Iris pigment epithelial cell (primary cell): ENCODE data around the gene FAM118B.

Experiments
- DNase-seq: peaks from one replicate; pipeline ENCODE4 v3.0.0-alpha.2; 2011; ENCODE audit warnings: low read depth

Gene FAM118B

GRCh38 chr11:126186708-126187529, 24.7 kb upstream of the FAM118B start:
- DNase-seq: no peak

DNA sequence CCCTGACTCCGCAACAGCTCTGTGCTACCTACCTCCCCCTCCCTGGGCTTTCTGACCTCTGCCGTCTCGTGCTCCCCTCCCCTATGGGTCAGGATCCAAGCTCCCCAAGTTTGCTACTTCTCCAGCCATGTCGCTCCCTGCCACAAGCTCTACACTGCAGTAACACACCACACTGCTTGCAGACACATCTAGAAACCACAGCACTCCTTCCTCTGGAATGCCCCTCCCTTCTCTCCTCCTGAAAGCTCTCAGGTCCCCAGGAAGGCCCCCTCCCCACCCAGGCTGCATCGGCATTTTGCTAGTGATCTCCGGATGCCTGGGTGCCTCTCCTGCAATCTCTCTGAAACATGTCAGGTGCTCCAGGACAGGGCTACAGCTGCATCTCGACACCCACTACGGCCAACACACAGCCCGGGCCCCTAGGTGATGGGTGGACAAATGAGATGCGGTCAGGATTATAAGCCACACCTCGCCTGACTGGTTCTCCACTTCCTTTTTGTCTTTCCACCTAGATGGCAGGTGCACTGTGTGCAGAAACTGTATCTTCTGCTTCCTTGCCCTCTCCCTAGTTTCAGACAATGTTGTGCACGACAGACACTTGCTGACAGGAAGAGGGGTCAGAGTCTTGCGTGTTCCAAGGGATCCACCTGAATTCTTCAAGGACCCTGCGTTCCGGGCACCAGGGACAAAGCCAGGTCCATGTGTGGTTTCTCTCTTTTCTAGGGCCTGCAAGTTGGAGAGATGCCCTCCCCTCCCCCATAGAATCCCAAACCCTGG, 23.1 kb upstream of the FAM118B start:
- no peak for DNase-seq

DNA sequence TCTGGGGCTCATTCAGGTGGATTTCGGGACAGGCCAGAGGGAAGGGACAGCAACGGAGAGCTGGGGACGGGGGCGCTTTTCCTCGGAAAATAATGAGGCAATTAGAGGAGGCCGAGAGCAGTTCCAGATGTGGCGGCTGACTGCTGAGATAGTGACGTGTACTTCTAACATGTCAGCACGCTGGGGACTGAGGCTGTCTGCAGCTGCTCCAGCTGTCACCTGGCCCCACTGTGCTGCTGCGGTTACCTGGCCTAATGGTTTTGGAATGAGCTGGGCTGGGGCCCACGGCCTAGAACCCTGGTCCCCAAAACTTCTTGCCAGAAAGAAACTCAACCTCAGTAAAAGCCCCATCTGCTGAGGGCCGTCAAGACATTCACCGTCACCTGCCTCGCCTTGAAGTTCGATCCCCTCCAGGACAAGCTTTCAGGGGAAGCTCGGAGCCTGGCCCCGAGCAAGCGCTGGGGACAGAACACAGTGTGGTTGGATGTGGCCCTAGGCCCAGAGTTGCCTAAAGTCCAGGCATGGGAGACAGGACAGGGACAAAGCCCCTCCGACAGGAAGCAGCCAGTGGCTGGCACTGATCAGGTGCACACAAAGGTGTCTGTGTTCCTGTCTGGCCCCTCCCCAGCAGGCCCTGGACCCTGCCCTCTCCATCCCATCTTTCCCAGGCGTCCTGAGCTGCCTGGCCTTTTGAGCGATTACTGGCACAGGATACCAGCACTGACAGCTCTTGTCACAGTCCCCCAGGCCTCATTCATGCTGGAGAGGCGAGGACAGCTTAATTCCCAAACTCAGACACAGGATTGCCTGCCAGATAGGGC, 22.3 kb upstream of the FAM118B start:
- no peak for DNase-seq

GRCh38 chr11:126190792-126191191, 20.8 kb upstream of the FAM118B start:
- DNase-seq: no peak

- no peak for DNase-seq
Measured at GRCh38 chr11:126191379-126192073, 20.1 kb upstream of the FAM118B start.

- DNase-seq: no peak
Measured at GRCh38 chr11:126192361-126192760, 19.2 kb upstream of the FAM118B start.

DNA sequence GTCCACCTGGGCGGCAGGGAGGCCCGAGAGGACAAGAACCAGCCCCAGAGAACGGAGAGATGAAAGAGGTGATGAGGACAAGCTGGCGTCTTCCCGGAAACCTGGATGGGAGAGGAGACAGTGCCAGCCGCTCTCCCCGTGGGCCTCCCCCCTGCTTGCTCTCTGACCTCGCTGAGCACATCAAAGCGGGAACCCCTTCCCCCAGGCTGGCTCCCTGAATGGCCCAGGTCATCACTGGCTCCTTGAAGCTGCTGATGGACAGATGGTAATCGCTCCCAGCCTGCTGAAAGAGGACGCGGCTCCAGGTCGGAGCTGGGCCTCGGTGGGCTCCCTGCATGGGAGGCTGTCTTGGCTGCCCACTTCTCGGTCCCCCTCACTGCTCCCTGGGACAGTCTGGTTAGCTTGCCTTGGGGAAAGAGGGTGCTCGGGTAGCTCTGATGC, 18.5 kb upstream of the FAM118B start:
- DNase-seq: no peak

DNA sequence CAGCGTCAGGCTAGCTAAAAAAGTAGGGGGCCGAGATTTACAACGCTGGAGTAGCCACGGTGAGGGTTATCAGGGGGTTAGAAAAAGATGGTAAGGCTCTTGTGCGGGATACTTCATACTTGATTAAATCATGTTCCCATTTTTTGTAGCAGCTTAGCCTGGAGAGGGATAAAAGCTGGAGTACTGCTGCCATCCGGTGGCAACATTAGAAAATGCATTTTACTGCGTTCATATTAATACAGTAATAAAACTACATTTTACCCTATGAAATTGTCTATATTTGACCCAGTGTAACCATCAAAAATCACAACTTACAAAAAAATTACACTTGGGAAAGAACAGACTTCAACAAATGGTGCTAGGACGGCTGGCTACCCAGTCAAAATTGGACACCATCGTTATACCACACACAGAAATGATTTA, 17.4 kb upstream of the FAM118B start:
- DNase-seq: peak; percentile 45

DNA sequence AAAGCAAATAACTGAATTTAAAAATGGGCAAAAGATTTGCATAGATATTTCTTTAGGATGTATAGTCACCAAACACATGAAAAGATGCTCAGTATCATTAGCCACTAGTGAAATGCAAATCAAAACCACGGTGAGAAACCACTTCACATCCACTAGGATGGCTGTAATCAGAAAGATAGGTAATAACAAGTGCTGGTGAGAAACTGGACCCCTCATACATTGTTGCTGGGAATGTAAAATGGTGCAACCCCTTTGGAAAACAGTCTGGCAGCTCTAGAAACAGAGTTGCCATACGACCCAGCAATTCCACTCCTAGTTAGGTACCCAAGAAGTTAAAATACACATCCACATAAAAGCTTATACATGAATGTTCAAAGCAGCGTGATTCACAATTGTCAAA, 16.5 kb upstream of the FAM118B start:
- no peak for DNase-seq

- DNase-seq: peak; percentile 60
Measured at GRCh38 chr11:126197277-126197939, 14.2 kb upstream of the FAM118B start.

DNA sequence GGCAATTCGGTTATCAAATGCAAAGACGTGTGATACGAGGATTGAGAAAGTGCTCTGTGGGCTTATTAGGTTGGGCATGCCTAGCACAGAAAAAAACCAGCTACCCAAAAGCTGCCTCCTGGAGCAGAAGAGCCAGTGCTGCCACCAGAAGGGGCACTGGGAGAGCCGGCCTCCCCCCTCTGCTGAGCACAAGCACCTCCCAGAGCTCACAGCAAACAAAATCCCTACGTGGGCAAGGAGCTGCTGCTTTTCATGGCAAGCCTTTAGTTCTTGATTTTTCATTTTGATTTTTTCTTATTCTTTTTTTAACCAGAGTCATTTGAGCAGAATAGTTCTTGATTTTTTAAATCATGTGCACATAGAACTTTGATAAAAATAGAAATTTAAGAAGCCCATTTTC, 12.9 kb upstream of the FAM118B start:
- DNase-seq: no peak

DNA sequence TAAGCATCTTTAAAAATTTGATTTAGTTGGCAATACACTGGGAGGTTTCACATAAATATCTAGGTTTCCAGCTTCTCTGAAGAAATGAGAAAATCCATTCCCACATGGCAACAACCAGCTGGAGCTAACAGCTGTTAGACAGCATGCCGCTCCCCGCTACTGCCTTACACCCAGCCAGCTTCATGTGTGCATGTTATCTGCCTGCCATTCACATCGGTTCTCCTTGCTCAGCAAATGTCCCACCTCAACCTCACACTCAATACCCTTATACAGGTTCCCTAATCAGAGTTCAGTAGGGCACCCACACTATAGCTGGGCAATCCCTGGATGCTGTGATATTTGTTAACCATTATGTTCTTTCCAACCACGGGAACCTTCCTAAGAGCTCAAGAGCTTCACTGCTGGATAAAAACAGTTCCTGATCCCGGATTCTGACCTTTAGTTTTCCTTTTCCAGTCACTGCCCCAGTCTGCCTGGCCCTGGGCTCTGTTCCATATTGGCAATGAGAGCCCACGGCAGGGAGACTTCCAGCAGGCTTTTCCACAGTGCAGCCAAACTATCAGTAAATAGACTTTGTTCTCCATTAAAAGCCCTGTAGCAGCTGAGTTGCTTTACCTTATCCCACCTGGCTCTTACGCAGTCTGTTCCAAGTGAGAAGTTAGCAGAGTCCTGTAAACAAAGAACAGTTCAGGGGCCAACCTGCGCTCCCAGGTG, 8.8 kb upstream of the FAM118B start:
- DNase-seq: no peak

DNA sequence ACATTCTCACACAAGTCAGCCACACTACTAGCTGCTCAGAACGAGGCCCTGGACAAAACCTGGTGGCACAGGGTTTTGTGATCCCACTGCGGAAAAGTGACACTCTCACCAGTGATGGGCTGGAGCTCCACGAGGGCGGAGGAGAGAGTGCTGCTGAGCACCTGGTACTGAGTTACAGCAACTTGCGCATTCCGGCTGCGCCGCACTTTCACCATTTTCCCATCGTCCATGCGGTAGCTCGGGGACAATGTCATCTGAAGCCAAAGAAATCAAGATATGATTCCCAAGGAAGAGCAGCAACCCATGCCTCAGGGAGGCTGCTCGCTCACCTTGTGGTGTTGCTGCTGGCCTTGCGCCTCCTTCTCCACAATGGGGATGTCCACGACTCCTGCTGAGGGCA, 6.2 kb upstream of the FAM118B start:
- no peak for DNase-seq

GRCh38 chr11:126207896-126208295, 3.7 kb upstream of the FAM118B start:
- DNase-seq: no peak

DNA sequence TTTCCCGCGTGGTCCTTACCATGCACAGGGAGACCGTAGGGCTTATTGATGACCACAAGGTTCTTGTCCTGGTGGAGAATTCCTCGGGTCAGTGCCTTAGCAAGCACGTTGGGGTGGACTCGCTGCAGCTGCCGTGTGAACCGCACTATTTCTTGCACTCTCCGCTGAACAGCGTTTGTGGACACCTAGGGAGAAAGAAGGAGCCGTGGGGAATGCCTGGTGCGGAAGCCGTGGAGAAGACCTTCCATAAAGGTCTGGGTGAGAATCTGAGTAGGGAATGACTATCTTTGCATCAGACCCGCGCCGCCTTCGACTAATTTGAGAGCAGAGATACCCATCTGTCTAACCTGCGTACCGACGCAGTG, 729 bp upstream of the FAM118B start:
- DNase-seq: peak; percentile 15

- peak; percentile 5 for DNase-seq
Measured at GRCh38 chr11:126212089-126212660, 593 bp downstream of the FAM118B start.

- no peak for DNase-seq
Measured at GRCh38 chr11:126214441-126214840, 2.9 kb downstream of the FAM118B start.

DNA sequence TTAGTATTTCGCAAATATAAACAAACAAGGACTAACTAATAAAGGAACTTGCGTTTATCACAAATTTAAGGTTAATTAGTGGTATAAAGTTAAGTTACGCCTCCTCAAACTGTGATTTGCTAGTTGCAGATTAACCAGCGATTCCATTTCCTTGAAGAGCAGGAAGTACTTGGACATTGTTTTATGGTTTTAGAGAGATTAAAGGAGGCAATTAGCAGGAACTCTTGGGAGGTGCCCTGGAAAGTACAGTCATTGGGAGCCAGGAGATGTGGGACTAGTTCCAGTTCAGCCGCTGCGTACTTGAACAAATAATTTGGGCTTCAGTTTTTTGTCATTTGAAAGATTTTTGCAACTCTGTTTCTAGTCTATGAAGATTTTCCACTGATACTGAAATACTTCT, 3.3 kb downstream of the FAM118B start:
- DNase-seq: no peak

DNA sequence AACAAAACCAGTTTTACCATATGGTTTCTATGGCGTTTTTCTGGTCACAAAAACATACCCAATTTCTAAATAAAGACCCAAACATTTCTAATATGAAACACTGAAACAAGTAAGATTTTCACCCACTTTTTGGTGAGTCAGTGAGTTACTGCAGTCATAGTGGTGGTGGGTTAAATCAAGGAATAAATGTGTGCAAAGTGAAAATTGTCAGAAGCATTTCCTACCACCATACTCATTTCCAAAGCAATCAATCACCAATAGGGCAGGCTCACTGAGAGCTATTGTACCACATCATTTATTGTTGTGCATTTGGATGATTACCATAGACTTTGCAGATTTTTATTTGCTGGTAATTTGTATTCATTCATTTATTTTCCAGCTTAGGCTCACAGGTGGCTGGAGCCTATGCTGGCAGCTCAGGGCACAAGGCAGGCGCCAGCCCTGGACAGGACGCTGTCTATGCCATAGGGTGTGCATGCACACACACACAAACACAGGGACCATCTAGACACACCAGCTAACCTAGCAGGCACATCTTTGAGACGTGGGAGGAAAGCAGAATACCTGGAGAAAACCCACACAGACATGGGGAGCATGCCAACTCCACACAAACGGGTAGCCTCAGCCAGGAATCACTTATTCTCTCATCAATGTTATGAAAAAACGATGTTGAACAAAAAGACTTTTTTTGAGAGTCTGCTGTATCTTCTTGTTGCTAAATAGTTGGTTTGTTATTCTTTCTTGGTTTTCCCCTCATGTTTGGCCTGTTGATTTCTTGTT, 5.1 kb downstream of the FAM118B start:
- DNase-seq: no peak

- no peak for DNase-seq
Measured at GRCh38 chr11:126217491-126217890, 5.9 kb downstream of the FAM118B start.
